HG03521 (cell line): ENCODE data around the gene NECTIN1.

ENCODE experiments used
- ATAC-seq: cut with Tn5 transposase; IDR thresholded peaks from one replicate; pipeline ENCODE4 v1.9.1; 2021; ENCODE audit warnings: mild to moderate bottlenecking, moderate library complexity; ENCODE audit not compliant: unreplicated experiment

The NECTIN1 gene

DNA sequence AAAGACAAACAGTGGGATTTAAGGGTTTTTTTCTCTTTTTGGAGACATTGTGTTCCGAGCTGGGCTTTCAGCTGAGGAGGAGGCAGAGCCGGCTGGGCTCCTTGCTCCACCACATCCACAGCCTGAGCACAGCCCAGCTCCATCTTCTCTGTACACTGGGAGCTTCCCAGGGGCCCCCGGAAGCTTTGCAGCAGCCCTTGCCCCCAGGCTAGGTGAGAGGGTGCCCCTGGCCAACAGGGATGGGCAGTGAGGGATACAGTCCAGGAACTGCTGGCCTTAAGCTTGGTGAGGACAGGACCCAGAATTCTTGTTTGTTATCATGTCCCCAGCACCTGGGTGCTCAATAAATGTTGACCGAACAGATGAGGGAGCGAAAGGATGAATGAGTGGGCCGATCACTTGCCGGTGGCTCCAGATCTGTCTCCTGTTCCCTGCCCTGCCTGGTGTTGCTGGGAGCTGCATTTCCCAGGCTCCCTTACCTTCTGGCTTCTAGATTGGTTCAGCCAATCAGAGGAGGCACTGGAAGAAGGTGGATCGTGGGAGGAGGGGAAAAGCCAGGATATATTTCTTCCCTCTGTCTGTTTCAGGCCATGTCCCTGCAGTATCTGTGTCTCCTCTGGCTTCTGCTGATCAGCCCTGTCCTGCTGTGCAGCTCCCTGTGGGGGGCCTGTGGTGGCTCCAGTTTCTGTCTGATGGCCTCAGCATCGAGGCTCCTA is 26.5 kb upstream of the NECTIN1 start:
- ATAC-seq: no peak

DNA sequence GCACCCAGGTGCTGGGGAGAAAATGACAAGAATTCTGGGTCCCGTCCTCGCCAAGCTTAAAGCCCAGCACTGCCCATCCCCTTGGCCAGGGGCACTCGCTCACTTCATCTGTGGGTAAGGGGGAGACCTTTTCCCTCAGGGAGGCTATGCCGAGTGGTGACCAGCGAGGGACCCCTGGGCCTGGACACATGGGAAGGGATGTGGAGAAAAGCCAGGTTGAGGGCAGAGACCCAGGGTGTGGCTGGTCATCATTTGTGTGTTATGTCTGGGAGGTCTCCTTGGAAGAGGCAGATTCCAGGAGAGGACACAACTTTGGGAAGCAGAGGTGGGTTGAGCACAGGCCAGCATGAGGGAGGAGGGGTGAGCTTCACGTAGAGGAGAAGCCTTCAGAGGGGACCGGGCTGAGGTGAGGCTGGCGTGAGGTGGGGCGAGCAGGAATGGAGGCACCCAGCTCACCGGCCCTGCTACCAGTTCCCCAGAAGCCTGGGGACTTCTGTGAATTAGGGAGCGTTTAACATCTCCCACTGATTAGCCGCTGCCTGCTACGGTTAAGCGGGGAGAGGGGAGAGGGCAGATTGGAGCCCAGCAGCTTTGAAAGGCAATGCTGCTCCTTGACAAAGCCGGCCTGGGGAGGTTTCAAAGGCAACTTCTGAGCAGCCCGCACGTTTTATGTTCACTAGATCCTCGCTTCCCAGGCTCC is 25.8 kb upstream of the NECTIN1 start:
- ATAC-seq: no peak

DNA sequence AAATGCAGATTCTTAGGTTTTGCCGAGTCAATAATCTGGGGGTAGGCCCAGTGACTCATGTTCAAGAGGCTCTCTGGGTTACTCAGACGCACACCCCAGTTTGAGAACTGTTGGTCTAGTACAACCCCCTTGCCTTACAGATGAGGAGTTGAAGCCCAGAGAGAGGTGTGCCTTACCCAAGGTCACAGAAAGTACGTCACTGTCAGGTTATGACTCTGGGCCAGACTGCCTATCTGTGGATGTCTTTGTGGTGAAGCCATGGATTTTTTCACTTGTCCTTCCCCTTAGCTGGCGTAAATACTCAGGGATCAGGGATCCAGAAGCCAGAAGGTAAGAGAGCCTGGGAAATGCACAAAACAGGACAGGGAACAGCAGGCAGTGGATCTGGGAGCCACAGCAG is 25.2 kb upstream of the NECTIN1 start:
- ATAC-seq: no peak

DNA sequence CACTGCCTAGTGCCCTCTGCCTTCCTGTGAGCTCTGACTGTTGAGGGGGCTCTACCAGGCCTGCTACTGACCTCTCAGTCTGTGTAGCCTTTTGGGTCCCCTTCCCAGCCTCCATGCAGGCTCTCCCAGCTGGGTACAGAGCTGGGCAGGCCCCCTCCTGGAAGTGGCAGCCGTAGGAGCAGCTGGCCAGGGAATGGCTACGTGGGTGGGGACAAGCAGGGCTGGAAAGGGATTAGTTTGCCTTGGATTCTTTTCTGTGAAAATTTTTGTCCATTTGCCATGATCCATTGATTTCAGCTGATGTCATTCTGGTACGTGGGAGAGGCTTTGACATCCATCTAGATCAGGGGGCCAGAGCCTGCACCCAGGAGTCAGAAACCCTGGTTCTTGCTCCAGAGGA is 23.9 kb upstream of the NECTIN1 start:
- no peak for ATAC-seq

DNA sequence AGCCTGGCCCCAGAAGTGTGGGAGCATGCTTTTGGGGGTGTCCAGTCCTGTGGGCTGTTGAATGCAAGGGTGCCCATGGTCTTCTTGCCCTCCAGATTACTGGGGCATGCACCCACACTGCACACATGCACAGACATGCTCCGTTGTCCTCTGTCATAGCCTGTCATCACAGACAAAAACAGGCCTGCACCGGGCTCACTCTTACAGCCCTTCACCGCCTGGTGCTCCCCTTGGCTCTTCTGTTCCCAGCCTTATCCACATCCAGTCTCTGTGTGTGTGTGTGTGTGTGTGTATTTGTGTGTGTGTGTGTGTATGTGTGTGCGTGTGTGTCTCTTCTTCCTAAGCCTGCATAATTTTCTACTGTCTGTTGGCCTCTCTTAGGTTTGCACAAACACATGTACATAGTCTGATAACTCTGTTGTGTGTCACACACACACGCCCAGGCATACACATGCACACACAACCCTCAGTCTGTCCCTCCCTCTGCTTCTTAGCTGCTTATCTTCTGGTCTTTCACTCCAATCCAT is 23.4 kb upstream of the NECTIN1 start:
- no peak for ATAC-seq

DNA sequence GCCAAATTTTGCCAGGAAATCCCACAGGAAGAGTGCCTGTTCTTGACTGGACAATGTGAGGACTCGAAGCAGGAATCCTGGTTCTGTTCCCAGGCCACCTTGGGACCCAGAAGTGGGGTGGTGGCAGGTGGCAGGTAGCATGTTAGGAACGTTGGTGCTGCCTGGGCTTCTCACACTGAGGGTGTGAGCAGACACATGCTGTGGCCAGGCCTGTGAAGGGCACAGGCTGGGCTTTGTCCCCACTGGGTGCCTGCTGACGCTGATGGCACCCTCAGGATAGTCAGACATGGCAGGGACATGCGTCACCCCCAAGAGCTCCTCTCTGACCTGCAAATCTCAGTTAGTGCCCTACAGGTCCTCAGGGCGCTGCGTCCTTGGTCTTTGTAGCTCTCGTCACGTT is 21.1 kb upstream of the NECTIN1 start:
- ATAC-seq: no peak

DNA sequence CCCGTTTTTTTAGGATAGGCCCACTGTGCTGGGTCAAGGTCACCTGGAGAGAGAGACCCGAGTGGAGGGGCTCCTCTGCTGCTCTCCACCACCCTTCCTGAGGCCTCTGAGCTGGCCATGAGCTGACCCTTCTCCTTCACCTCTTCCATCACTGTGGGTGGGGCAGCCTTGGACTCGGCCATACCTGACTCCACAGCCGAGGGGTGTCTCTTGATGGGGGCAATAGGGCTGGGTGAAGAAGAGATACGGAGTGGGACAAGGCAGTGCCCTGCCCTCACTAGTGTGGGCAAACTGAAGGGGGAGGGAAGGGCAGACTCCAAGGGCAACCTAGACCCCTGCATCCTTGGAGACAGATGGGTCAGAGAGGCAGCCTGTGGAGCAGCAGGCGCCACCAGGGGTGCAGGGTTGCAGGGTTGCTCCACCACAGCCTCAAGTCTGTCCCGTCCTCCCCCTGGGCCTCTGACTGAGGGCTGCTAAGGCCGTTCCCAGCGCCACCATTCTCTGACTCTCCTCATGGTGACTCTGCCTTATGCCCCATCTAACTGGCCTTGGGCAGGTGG is 20.1 kb upstream of the NECTIN1 start:
- no peak for ATAC-seq

DNA sequence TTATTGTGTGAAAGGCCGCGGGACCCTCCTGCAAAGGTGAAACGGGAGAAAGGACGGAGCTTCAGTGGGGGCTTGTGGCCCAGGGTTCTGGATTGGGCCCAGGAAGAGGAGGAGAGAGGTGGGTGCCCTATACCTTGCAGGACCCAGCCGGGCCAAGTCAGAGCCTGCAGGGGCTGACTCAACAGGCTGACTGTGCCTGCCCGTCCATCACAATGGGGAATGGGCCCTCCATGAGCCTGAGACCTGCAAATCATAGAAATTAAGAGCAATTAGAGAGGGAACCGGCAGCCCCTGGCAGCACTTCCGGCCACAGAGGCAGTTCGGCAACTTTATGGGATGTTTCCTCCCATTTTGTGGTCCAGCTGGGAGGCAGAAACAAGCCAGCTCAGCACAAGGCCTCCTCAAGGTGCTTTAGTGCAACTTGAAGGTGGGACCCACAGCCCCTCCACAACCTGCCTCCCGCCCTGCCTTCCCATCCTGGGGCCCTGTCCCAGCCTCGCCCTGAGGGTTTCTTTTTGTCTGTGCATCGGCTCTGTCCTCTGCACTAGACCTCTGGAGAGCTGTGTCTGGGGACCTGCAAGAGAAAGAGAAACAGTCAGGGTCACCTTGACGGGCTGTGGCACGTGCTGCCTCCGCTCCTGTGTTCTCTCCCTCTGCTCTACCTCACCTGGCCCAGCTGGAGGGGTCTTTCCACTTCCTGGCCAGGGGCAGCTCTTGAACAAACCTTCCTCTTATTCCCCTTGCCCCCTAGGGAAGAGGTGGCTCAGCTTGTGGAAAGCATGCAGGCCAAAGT is 19.1 kb upstream of the NECTIN1 start:
- ATAC-seq: no peak

DNA sequence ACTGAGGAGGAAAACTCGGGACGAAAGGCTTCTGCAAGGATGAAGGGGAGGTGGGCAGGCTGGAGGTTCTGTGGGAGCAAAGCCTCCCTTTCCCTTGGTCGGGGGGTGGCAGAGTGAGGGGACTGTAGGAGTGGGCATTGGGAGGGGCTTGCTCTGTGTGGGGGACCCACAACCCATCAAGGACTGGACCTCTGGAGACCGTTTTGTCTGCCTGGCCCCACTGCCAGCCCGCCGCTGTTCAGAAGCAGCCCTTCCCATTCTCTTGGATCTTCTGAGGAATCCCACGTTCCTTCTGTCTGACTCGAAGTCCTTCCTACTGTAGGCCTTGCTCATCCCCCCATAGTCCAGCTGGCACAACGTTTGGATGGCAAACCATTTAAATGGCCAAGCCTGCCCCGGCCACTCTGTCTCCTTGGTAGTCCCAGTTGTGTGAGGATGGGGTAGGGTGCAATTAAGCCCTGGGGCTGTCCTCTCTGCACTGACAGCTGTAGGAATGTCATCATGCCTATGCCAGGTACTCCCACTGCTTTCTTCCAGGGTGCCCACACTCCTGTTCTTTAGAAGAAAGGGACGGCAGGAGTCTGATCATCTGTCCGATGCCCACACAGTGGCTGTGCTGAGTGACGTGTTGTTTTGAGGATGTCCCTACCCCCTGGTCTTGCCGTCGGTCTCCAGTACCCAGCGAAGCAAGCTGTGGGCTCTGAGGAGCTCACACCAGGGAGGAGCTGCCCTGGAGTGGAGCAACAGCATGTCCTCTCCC is 17.0 kb upstream of the NECTIN1 start:
- ATAC-seq: no peak

DNA sequence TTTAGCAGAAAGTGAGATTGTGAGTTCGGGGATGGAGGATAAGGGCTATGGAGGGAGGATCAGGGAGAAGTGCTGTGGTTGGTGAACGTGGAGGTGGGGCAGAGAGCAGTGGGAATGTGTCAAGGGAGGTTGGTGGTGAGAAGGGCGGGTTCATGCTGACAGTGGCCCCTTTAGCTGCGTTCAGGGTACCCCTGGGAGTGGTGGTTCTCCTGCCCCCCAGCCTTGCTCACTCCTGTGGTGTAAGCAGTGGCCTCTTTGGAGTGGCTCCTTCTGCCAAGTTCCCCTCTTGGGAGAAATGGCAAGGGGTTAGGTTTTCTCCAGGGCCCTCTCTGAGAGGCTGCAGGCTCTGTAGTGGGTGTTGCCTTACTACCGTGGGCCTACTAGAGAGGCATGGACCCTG is 16.1 kb upstream of the NECTIN1 start:
- no peak for ATAC-seq

DNA sequence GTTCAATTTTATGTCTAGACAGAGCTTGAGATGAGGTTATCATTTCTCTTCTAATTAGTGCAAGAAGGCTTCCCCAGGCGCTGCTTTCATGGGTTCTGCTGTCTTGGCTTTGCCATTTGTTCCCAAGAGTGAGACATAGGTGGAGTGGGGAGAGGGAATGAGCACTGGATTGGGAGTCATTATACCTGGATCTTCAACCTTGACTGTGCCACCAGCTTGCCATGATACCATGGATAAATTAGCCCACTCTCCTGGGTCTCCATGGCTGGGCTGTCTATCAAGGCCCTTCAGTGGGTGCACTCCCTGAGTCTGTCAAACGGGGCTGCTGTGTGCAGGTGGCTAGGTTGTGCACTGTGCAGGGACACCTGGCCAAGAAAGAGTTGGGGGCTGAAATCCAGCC is 15.6 kb upstream of the NECTIN1 start:
- ATAC-seq: no peak

DNA sequence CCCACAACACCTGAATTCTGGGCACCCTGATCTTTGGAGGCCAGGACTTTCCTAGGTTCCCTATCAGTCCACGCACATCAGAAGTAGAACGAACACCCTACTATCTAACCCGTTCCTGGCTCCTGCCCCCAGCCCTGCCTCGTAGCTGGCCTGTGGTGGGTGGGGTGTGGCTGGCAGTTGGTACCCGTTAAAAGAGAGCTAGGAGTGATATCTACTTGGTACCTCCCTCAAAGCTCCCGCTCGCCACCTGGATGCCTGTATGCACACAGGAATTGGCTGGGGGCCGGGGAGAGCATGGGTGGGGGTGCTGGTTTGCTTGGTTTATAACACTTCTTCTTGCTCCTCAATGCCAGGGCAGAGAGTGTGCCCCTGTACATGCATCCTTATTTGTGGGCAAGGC is 14.0 kb upstream of the NECTIN1 start:
- ATAC-seq: no peak

DNA sequence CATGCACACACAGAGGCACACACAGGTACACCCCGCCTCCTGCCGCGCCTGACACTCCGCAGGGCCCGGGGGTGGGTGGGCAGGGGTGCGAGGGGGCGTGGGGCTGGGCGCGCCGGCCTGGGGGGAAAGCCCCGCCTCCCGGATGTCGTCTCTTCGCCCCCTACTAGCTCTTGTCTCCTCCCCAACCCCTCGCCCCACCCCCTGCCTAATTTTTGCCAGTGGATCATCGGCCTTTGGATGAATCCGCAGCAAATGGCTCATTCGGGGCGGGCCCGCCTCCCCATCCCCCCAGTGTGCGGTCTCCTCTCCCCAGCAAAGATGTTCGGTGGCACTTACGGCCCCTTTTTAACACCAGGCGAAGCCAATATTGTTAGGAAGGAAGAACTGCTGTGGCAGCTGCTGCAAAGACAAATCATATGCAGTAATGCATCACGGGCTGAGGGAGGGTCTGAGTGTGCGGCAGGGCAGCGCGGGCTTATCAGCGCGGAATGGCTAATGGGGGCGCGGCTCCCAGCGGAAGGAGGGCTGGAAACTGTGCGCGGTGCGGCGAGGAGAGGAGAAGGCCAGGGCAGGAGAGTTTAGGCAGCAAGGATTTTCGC is 13.4 kb upstream of the NECTIN1 start:
- ATAC-seq: no peak

DNA sequence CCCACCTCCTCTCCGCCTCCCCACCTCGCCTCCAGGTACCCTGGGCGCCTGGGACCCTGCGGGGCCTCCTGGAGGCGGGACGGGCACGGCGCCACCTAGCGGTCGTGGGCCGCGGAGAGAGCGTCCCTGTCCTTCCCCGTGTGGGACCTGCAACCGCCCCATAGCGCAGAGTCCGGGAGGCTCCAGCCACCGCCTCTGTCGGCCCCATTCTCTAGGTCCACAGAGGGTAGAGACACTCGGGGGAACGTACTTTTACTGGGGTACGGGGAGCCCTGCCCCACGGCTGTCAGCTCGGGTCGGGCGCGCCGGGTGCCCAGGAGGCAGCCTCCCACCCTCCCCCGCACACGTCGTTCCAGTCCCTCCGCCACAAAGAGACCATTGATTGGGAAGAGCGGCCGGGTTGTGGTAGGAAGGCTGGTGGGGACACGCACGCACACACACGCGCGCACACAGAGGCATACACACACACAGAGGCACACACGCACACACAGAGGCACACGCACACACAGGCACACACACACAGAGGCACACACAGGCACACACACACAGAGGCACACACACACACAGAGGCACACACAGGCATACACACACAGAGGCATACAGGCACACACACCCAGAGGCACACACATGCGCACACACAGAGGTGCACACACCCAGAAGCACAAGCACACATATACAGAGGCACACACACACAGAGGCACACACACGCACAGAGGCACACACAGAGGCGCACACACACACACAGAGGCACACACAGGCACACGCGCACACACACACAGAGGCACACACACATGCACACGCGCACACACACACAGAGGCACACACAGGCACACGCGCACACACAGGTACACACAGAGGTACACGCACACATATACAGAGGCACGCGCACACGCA is 12.6 kb upstream of the NECTIN1 start:
- ATAC-seq: peak; percentile 66

DNA sequence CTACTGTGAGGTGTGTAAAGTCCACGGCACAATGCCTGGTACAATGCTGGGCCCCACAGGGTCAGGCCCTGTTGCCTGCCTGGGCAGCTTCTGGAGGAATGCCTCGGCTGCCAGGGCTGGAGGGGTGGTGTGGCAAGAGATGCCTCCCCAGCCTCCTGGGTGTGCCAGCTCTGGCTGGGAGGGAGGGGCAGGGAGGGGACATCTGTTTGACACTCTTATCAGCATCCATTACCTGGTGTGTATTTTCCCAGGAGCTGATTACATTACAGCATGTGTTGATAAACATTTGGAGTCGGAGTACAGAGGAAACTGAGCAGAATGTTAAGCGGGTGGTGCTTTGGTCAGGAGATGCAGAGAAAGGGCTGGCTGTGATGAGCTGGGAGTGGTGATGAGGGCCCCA is 11.0 kb upstream of the NECTIN1 start:
- ATAC-seq: no peak

DNA sequence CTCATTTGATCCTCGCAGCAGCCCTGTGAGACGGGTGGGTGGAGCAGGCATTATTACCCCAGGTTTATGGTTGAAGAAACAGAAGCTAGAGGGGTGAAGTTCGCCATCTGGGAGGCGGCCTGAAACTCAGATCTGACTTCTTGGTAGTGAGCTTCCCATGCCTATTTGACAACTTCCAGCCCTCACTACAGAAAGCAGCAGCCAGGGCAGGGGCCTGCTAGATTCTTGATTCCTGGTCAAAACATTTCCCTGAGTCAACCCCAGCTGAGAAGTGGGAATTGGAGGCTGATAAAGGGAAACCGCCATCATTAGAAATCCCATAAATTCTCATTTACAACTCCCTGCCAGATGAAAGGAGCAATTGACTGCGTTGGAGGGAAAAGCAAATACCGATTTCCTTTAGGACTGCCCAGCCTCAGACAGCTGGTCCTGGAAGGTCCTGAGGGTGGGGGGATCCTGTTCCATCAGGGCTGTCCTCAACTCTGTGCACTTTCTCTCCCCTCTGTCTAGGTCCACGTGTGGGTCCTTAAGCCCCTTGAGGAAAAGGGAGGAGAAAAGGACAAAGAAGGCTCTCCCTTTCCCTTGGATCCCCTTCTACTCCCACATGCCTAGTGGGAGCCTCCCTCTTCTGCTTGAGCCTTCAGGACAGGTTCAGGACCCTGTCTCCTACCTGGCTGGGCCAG is 10.2 kb upstream of the NECTIN1 start:
- no peak for ATAC-seq

DNA sequence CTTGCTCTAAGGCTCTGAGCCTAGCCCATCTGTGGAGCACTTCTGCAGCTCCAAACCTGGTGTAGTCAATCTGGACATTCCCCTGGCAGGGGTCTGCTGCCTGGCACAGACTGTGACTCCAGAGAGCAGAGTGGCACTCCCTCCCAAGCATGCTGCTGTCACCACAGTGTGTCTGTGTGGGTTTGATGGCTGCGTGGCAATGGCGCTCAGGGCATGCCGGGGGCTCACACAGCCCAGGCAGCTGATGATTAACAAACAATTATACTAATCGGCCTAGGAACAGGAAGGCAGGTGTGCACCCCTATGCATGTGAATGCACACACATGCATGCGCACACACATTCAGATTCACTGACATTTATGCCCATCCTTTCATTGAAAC is 9.0 kb upstream of the NECTIN1 start:
- no peak for ATAC-seq

DNA sequence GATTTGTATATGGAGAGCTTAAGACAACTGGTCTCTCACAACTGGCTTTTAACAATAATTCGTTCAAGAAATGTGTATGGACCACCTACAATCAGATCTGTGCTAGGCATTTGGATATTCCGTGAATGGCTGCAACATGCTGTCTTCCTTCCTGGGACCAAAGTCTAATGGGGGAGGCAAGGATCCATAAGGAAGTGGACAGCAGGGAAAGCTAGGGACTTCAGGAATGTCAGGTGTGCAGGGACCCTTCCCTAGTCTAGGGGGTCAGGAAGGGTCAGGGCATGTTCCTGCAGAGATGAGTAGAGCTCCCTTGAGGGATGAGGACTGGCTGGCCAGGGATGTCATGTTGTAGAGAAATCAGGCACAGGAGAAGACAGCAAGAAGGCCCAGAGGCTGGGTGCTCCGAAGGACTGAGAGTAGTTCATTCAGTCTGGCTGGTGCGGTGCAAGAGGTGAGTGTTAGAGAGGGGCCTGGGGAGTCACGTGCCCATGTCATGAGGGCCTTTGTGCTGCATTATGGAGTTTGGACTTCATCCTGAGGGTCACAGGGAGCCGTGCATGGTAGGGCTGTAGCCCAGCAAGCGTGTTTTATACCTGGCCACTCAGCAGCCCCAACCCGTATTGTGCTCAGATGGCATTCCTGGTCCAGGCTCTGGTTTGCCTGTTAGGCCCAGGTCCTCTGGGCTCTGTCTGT is 8.5 kb upstream of the NECTIN1 start:
- no peak for ATAC-seq
